Fibroblast of lung (primary cell): Measurements from ENCODE around the gene TXNIP. TPM values are rescaled to one million over a fixed set of nuclear protein-coding genes. Genes with fewer than 3 reads are reported as not detected.

Experiments used
- DNase-seq, 2 donors: peaks; one replicate each; pipeline versions ENCODE4 v3.0.0 to v3.0.0-alpha.2; 2010; ENCODE audit warnings: low read depth in 2 of 2
- H2AFZ ChIP-seq: 2 replicates; pipeline ENCODE4 v1.5.1; 2012; ENCODE audit warnings: low read length, control low read depth, inconsistent platforms
- H3K27ac ChIP-seq: 2 replicates; pipeline ENCODE4 v1.5.1; 2011; ENCODE audit warnings: low read length, control low read depth; ENCODE audit not compliant: insufficient read depth
- H3K27me3 ChIP-seq: 2 replicates; pipeline ENCODE4 v1.5.1; 2011; ENCODE audit warnings: mild to moderate bottlenecking, low read length; ENCODE audit not compliant: control insufficient read depth, insufficient read depth
- H3K36me3 ChIP-seq: 2 replicates; pipeline ENCODE4 v1.5.1; 2011; ENCODE audit warnings: low read length; ENCODE audit not compliant: control insufficient read depth, insufficient read depth
- H3K4me1 ChIP-seq: 2 replicates; pipeline ENCODE4 v1.5.1; 2011; ENCODE audit warnings: low read length; ENCODE audit not compliant: control insufficient read depth, insufficient read depth; ENCODE audit errors: extremely low read depth
- H3K4me2 ChIP-seq: 2 replicates; pipeline ENCODE4 v1.5.1; 2011; ENCODE audit warnings: low read length, control low read depth; ENCODE audit not compliant: insufficient read depth; ENCODE audit errors: extremely low read depth
- H3K4me3 ChIP-seq, 4 experiments: fragments of 200-600 bp in 1 of 4; sonication (generic) in 1 of 4; replicated peaks in 1 of 4; 2 replicates each; pipeline ENCODE4 v1.5.1; 2011 to 2016; ENCODE audit warnings: low read length in 4 of 4, low read depth in 3 of 4, mild to moderate bottlenecking in 3 of 4, control low read depth in 2 of 4, inconsistent platforms in 1 of 4, mixed read lengths in 1 of 4; ENCODE audit not compliant: insufficient read depth in 1 of 4; ENCODE audit errors: control extremely low read depth in 1 of 4
- H3K79me2 ChIP-seq: 2 replicates; pipeline ENCODE4 v1.5.1; 2012; ENCODE audit warnings: mild to moderate bottlenecking, low read length, inconsistent platforms; ENCODE audit not compliant: control insufficient read depth, insufficient read depth
- H3K9ac ChIP-seq: 2 replicates; pipeline ENCODE4 v1.5.1; 2011; ENCODE audit warnings: mild to moderate bottlenecking, low read length, control low read depth; ENCODE audit not compliant: insufficient read depth
- H3K9me3 ChIP-seq: 2 replicates; pipeline ENCODE4 v1.5.1; 2012; ENCODE audit warnings: low read depth, low read length; ENCODE audit not compliant: control insufficient read depth, insufficient read depth
- H4K20me1 ChIP-seq: 2 replicates; pipeline ENCODE4 v1.5.1; 2011; ENCODE audit warnings: low read length; ENCODE audit not compliant: control insufficient read depth, insufficient read depth; ENCODE audit errors: extremely low read depth
- EZH2 ChIP-seq: IDR thresholded peaks from 2 replicates; pipeline ENCODE4 v1.5.1; 2012; ENCODE audit warnings: low read length, control low read depth, mild to moderate bottlenecking; ENCODE audit errors: missing control alignments
- polyA plus RNA-seq, 2 donors: library from polyadenylated mRNA; depleted of rRNA in 1 of 2; stranded (reverse) in 1 of 2; unstranded in 1 of 2; fragments of >200 nt; gene quantifications; 2 replicates each; pipeline ENCODE4 v1.2.1, GENCODE V29; 2011 to 2012; ENCODE audit warnings: missing spikeins in 1 of 2
- total RNA-seq: library from RNA; depleted of rRNA; stranded (reverse); fragments of >200 nt; gene quantifications from 2 replicates; pipeline ENCODE4 v1.2.1, GENCODE V29; 2014
- TF ChIP-seq, protein P1 (sequence below), 2 donors: IDR thresholded peaks in 1 of 2; conservative IDR thresholded peaks in 1 of 2; 1 replicate in 1 of 2; 2 replicates in 1 of 2; pipeline ENCODE4 v1.5.1; 2011 to 2012; ENCODE audit warnings: low read length in 2 of 2, control low read depth in 1 of 2, inconsistent platforms in 1 of 2, low read depth in 1 of 2, mild to moderate bottlenecking in 1 of 2

The TXNIP gene
- total and polyA plus RNA-seq, 2 donors (not counting 1 experiment from before 2014, with no cell fraction given) = 204 to 773 TPM

DNA sequence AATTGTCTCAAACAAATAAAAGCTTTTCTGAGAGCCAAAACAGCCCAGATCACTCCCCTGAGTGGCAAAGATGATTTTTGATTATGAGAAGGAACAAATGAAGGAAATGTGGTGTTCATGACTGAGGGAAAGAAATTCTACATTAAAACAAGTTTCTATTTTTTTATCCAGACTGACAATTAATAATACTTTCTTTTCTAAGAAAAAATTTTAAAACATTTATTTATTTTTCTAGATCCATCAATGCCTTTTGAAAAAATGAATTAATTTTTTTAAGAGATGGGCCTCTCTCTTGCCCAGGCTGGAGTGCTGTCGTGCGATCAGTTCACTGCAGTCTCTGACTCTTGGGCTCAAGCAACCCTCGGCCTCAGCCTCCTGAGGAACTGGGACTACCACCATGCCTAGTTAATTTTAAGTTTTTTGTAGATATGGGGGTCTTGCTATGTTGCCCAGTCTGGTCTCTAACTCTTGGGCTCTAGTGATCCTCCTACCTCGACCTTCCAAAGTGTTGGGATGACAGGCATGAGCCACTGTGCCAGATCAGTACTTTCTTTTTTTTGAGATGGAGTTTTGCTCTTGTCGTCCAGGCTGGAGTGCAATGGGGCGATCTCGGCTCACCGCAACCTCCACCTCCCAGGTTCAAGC lies 11.2 kb upstream of the TXNIP start:
- no peaks in the 10 kb centered on the region for H3K79me2 ChIP-seq
- H3K36me3 ChIP-seq = no peaks in the 10 kb centered on the region
- TF ChIP-seq, protein P1, sequence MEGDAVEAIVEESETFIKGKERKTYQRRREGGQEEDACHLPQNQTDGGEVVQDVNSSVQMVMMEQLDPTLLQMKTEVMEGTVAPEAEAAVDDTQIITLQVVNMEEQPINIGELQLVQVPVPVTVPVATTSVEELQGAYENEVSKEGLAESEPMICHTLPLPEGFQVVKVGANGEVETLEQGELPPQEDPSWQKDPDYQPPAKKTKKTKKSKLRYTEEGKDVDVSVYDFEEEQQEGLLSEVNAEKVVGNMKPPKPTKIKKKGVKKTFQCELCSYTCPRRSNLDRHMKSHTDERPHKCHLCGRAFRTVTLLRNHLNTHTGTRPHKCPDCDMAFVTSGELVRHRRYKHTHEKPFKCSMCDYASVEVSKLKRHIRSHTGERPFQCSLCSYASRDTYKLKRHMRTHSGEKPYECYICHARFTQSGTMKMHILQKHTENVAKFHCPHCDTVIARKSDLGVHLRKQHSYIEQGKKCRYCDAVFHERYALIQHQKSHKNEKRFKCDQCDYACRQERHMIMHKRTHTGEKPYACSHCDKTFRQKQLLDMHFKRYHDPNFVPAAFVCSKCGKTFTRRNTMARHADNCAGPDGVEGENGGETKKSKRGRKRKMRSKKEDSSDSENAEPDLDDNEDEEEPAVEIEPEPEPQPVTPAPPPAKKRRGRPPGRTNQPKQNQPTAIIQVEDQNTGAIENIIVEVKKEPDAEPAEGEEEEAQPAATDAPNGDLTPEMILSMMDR (conservative IDR thresholded peaks at IDR 0.05 in 1 of 2, IDR thresholded peaks at IDR 0.05 in 1 of 2; ENCODE audit: low read depth in 1 of 2, low read length in 2 of 2) = no peak
- no peak for TF ChIP-seq EZH2
- no peak for DNase-seq
- H3K4me1 ChIP-seq = no peaks in the 10 kb centered on the region
- H3K9ac ChIP-seq = no peak overlapping the region
- no peak overlapping the region for H3K4me3 ChIP-seq
- H3K4me2 ChIP-seq = no peak overlapping the region
- no peaks in the 10 kb centered on the region for H4K20me1 ChIP-seq
- H3K27ac ChIP-seq = no peak overlapping the region
- H3K9me3 ChIP-seq = no peaks in the 10 kb centered on the region
- no peaks in the 10 kb centered on the region for H3K27me3 ChIP-seq
- no peak overlapping the region for H2AFZ ChIP-seq

DNA sequence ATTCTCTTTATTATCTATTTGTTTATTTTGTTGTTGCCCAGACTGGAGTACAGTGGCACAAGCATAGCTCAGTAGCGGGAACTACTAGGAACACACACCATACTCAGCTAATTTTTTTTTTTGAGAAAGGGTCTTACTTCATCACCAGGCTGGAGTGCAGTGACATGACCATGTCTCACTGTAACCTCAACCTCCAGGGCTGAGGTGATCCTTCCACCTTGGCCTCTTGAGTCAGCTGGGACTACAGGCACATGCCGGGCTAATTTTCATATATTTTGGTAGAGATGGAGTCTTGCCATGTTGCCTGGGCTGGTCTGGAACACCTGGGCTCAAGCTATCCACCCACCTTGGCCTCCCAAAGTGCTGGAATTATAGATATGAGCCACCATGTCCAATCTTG lies 5.3 kb upstream of the TXNIP start:
- no peak for TF ChIP-seq EZH2
- TF ChIP-seq, protein P1 (conservative IDR thresholded peaks at IDR 0.05 in 1 of 2, IDR thresholded peaks at IDR 0.05 in 1 of 2; ENCODE audit: low read depth in 1 of 2, low read length in 2 of 2) = no peak
- H3K4me2 ChIP-seq = no peak overlapping the region

GRCh38 chr1:145999321-146000024 lies 3.1 kb upstream of the TXNIP start:
- Histone ChIP-seq H4K20me1 (no peaks in the 10 kb centered on the region), H3K4me1 (peaks cover 5% of the 10 kb centered on the region), H3K27me3 (no peaks in the 10 kb centered on the region), H3K79me2 (peaks cover 16% of the 10 kb centered on the region), H3K4me2 (no peak overlapping the region), H2AFZ (peak overlapping the region; percentile 8), H3K9ac (no peak overlapping the region), H3K36me3 (peaks cover 1% of the 10 kb centered on the region), H3K27ac (no peak overlapping the region), H3K9me3 (no peaks in the 10 kb centered on the region), H3K4me3 (peak overlapping the region in 1 of 4 experiments; percentile 3)
- DNase-seq = no peak
- no peak for TF ChIP-seq EZH2
- TF ChIP-seq, protein P1 (conservative IDR thresholded peaks at IDR 0.05 in 1 of 2, IDR thresholded peaks at IDR 0.05 in 1 of 2; ENCODE audit: low read depth in 1 of 2, low read length in 2 of 2) = no peak

More for the DNA sequence above, 5.3 kb upstream of the TXNIP start:
- Histone ChIP-seq H3K36me3 (no peaks in the 10 kb centered on the region), H3K79me2 (no peaks in the 10 kb centered on the region), H3K4me3 (no peak overlapping the region), H3K4me1 (peaks cover 4% of the 10 kb centered on the region), H2AFZ (no peak overlapping the region), H4K20me1 (no peaks in the 10 kb centered on the region), H3K9me3 (no peaks in the 10 kb centered on the region), H3K9ac (no peak overlapping the region), H3K27me3 (no peaks in the 10 kb centered on the region), H3K27ac (no peak overlapping the region)
- DNase-seq = no peak
